GM21360 (cell line): ENCODE results near the gene B3GALT6.

Experiments
- ATAC-seq: cut with Tn5 transposase; IDR thresholded peaks from one replicate; pipeline ENCODE4 v1.9.1; 2021; ENCODE audit warnings: mild to moderate bottlenecking, moderate library complexity; ENCODE audit not compliant: unreplicated experiment

The B3GALT6 gene

DNA sequence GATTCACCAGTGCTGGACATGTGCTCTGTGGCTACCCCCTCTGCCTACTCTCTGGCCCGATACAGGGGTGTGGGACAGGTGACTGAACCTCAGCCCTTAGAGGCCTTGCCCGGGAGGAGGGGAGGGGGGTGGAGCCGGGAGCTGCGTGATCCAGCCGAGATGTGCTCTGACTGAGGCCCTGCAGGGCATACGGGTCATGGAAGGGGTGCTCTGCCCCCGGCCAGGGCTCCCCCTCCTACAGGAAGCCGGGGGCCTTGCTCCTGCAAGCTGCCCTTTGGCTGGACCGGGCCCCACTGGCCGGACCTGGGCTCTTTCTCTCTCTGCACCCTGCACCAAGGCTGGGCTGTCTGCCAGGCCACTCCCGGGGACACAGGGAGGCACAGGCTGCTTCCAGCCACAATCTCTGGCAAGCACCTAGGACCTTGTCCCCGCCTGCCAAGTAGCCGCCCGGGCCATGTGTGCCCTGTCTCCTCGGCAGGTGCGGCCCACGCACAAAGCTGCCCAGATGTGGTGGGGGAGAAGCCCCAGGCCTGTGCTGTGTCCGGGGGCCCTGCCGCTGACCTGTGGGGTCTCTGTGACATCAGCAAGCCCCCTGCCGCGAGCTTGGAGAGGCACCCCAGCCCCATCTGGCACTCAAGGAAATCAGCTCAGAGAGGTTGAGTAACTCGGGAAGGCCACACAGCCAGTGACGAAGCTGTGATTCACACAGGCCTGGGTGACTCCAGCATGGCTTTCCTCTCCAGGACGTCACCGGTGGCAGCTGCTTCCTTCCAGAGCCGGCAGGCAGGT lies 49.7 kb downstream of the B3GALT6 start:
- ATAC-seq: no peak

DNA sequence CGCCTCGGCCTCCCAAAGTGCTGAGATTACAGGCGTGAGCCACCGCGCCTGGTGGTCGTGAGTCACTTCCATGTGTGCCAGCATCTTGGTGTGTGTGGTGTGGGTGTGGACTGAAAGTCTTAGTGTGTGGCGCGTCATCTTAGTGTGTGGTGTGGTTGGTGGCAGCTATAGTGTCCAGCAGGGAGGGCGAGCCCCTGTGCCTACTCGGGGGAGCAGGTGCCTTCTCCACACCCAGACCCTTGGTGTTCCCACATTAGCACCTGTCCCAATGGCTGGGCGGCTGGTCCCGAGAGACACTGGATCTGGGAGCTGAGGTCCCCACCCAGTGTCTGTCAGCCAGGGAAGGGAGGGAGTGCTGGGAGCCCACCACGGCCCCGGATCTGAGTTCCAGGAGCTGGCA lies 51.0 kb downstream of the B3GALT6 start:
- no peak for ATAC-seq

DNA sequence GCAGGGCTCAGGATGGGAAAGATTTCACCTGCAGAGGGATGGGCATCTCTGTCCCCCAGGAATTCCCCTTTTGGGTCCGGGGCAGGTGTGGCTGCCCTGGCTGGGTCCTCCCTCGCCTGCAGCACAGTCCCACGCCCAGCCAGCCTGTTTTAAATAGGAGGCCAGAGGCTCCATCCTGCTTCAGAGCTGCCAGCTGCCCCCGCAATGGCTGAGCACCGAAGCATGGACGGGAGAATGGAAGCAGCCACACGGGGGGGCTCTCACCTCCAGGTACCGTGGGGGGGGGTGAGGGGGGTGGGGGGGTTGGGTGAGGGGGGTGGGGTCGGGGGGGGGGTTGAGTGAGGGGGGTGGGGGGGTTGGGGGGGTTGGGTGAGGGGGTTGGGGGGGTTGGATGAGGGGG lies 51.8 kb downstream of the B3GALT6 start:
- no peak for ATAC-seq
